Neural progenitor cell (in vitro differentiated cells): ENCODE results near the gene BBS9.

Source experiments
- EZH2 ChIP-seq: fragments of 200-600 bp; sonication (generic); IDR thresholded peaks from 2 replicates; pipeline ENCODE4 v1.6.1; 2017; ENCODE audit warnings: antibody characterized with exemption, mild to moderate bottlenecking, moderate library complexity
- TF ChIP-seq, protein P1 (sequence below): fragments of 200-600 bp; sonication (generic); IDR thresholded peaks from 2 replicates; pipeline ENCODE4 v1.5.1; 2017; ENCODE audit warnings: antibody characterized with exemption, mild to moderate bottlenecking

DNA sequence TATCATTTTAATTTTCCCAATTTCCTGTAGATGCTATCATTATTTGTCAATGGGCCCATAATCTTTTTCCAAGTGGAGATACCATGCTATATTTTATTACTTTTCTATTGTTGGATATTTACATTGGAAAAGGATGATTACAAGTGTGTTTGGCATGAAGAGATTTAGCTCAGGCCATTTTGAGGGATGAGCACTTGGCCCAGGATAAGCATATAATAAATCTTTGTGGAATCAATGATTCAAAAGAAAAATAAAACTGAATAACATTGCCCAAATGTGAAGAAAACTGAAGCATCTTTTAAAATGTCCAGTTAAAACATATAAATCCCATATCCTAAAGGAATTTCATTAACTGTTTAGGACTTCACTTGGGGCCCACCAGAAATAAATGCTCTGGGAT, 515.1 kb downstream of the BBS9 start:
- TF ChIP-seq, protein P1, sequence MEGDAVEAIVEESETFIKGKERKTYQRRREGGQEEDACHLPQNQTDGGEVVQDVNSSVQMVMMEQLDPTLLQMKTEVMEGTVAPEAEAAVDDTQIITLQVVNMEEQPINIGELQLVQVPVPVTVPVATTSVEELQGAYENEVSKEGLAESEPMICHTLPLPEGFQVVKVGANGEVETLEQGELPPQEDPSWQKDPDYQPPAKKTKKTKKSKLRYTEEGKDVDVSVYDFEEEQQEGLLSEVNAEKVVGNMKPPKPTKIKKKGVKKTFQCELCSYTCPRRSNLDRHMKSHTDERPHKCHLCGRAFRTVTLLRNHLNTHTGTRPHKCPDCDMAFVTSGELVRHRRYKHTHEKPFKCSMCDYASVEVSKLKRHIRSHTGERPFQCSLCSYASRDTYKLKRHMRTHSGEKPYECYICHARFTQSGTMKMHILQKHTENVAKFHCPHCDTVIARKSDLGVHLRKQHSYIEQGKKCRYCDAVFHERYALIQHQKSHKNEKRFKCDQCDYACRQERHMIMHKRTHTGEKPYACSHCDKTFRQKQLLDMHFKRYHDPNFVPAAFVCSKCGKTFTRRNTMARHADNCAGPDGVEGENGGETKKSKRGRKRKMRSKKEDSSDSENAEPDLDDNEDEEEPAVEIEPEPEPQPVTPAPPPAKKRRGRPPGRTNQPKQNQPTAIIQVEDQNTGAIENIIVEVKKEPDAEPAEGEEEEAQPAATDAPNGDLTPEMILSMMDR: no peak
- TF ChIP-seq EZH2: no peak
